HG03175 (cell line): ENCODE results near the gene SHF.

ENCODE experiments used
- ATAC-seq: cut with Tn5 transposase; IDR thresholded peaks from one replicate; pipeline ENCODE4 v1.9.1; 2021; ENCODE audit warnings: mild to moderate bottlenecking, moderate library complexity; ENCODE audit not compliant: unreplicated experiment

Gene SHF

DNA sequence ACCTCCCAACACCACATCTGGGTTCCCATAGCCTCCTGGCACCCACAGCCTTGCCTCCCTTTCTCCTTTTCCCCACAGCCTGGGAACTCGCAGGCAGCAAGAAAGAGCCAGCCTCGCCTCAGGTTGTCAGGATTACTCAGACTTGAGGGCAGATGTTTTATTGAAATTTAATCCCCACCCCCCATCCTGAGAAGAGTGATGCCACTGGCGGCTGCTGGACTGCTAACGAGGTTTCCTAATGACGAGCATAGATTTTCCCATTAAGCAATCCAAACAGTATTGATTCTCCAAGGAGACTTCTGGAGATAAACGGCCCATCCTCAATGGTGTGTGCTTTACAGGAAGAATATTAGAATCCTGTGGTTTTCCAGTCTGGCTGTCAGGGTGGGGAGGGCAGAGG is 13.7 kb downstream of the SHF start:
- ATAC-seq = no peak

DNA sequence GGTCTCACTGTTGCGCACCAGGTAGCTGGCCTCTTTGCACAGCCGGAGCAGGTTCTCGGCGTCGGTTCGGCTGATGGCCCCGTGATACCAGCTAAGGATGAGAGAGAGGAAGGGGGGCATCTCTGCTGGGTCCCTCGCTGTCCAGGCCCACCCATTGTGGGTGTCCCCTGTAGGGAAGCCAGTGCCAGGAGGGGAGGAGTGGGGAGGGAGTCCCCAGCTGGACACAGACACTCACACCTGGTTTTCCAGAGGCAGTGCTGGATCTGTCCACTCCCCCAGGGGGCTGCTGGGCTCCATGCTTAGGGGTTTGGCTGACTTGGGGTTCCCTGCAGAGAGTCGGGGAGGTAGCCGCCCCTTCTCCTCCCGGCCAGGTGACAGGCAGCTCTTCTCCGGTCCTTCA is 15.9 kb downstream of the SHF start:
- no peak for ATAC-seq

DNA sequence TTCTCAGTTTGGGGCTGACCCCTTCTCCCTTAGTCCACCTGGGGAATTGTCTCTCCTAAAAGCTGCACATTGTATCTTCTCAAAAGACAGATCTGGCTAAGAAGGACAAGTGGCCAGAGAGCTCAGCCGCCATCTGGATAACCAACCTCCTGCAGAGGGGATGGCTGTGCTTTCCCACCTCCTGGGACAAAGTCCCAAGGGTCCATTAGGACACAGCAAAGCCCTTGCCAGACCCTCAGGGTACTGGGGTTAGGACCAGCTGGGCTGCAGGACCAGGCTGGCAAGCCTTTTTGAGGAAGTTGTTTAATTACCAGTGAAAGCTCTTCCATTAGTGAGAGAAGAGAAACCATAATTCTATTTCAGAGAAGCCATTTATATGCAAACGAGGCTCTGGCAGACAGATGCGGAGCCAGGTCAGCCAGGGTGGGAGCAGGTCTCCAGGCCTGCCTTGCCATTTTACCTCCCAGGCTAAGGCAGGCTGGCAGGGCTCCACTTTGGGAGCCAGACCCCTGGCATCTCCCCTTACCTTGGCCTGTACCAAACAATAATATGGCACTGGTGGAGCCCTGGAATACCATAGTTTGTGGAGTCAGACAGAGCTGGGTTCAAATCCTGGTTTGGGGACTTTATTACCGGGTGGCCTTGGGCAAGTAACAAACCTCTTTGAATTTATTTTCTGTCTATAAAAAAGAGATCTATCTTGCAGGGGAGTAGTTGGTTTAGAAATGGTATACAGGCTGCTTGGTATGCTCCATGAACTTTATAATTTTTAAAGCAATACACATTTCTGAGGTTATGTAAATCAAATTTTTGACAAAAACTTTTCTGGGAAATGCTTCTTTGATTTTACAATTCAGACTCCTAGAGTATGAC is 17.9 kb downstream of the SHF start:
- no peak for ATAC-seq

DNA sequence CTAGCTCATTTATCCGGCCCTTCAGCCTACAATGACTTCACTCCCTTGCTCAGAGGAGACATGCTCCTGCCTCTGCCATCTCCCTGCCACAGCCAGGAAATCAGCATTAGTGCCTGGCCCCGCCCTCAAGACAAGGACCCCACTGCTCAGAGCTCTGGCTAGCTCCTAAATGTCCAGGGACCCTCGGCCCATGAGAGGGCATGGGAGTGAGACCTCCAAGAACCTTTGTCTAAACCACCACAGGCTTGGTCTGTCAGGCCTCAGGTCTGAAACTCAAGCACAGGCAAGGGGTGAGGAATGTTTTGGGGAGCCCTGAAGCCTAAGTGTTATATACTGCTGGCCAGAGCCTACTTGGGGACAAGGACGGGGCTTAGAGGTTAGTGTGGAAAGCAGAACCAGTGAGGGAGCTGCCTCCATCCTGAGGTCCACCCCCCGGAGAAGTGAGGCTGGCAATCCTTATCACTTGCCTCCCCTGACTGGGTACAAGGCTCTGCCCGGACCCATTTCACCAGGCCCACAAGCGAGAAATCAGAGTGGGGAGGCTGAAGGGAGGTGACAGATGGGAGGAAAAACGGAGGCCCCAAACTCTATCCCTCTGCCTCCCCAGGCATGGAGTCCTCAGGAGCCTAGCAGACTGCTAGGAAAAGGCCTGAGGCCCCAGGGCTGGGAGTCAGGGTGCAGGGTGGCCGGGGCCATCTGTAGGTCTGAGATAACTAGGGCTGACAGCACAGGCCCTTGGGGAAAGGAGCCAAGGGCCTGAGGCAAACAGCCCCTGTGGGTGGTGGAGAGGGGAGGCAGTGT is 18.8 kb downstream of the SHF start:
- ATAC-seq = no peak

DNA sequence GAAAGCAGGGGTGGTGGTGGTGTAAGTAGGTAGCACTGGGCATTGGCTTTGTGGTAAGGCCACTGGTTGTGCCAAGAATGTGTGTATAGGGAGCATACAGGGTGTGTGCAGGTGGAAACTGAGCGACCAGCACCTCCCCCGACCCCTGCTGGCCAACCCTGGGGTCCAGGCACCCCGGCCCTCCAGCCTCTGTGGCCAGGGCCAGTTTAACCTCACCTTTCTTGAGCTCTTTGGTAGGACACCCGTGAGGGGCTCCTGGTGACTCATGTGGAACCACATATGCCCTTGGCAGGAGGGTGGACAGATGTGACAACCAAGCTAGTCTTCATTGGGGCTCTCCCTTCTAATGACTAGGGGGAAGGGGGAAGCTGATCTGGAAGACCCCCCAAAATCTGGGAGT is 19.5 kb downstream of the SHF start:
- no peak for ATAC-seq

DNA sequence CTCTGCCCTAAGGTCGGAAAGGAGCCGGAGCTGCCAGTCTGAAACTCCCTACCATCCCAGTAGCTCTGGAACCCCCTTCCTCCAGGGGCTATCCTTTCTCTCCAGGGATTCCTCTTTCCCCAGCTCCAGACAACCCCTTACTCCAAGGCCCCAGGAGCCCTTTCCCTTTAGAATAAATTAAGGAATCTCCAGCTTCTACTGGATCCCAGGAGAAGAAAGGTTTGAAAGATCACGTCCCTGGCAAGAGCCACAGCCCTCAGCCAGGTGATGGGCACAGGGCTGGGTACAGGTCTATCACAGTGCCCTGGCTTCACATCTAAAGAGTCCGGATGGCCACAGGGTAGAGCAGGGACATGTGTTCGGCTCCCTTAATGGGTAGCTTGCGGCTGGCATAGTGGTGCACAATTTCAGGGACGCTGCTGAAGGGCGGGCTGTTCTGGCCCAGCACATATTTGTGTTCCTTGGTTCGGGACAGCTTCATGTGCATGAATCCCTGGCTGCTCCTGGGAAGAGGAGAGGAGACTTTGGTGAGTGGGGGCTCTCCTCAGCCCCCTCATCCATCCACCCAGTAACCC is 20.0 kb downstream of the SHF start:
- no peak for ATAC-seq

DNA sequence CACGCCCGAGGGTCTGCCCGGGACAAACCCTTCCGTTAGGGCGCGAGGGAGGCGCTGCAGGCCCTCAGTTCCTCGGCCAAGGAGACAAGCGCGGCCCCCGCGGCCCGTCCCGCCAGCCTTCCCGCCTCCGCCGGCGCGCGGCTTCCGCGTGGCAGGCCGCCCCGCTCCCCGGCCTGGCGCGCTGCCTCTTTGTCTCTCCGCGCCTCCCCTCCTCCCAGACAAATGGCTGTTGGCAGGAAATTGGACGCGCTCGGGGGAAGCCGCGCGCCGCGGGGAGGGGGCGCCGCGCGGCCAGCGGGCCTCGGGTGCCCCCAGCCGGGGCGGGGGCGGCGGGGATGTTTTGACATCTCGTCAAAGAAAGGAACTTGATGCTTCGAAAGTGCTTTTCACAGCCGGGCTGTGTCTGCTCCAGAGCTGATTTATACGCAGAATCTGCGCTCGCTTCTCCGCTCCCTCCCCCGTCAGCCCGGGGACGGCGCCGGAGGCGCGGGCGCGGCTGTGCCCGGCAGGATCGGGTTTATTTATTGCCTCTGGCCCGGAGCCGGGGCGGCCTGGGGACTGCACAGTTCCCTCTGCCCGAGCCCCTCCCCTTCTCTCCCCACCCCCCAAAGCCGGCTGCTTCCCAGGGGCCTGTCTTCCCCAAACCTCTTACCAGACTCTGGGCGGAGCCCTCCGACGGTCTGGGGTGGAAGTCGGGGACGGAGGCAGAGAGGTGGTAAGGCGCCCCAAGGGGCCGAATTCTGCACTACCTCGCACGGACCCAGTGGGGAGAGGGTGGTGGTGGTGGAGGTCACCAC is 20.7 kb downstream of the SHF start:
- peak; percentile 94 for ATAC-seq

DNA sequence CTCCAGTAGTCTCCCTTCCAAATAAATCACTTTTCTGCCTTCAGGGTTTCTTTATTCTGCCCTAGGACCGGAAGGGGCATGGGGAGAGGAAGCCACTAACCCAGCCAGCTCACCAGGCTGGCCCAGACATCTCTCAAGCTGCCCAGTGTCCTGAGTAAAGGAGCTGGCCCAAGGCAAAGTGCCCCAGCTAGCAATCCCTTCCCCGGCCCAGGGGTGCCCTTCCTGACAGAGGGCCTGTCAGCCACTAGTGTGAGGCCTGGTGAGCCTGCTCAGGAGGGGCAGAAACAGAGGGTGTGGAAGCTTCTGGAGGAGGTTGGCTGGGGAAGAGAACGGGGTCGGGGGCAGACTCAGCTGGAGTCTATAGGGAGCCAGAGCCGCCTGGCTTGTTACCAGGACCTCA is 22.2 kb downstream of the SHF start:
- no peak for ATAC-seq

DNA sequence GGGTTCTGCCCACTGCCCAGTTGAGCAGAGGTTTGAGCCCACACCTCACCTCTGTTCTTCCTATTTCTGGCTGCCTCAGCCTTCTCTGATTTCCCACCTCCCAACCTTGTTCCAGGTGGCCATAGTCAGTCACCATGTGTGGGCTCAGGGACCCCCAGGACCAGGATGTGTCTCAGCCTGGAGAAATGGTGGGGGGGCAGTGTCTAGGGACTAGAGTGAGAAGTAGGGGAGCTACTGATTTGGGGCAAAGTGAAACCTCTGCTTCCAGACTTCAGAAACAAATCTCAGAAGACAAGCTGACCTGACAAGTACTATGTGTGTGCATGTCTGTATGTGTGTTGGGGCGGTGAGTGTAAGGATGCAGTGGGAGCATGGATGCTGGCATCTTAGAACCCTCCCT is 22.9 kb downstream of the SHF start:
- no peak for ATAC-seq

DNA sequence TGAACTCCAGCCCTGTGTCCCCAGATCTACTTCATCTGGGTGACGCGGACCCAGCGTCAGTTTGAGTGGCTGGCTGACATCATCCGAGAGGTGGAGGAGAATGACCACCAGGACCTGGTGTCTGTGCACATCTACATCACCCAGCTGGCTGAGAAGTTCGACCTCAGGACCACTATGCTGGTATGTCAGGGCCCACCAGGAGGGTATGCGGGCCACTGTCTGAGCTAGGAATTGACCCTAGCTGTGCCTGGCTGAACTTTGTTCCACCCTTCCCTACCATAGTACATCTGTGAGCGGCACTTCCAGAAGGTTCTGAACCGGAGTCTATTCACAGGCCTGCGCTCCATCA is 24.3 kb downstream of the SHF start:
- ATAC-seq = no peak

DNA sequence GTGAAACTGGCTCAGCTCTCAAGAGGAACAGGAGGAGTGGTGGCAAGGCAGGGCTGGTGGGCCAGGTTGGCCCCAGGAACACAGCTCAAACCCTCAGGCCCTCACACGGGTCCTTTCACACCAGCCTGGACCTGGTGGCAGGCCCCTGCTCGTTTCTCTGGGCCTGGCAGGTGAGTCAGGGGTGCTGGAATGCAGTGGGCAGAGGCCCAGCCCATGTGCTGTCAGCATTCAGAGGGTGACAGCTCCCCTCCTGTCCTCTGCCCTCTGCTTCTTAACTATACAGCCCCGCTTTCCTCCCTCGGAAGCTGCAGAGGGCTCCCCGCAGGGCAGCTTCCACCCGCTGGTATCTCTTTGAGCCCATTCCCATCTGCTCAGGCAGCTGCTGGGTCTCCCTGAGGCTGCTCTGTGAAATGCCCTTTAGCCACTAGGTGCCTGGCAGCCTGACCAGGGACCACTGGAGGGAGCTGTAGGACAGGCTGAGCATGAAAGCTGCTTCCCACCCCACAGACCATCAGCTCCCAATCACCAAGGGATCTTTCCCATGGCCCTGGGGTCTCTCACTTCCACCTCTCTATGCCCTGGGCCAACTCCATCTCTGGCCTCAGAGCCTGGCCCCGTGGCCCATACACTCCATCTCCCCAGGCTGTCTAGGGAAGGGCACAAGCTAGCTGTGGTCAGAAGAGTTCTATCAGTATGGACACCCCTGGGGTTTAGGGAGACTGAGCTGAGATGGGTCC is 24.8 kb downstream of the SHF start:
- peak; percentile 42 for ATAC-seq

DNA sequence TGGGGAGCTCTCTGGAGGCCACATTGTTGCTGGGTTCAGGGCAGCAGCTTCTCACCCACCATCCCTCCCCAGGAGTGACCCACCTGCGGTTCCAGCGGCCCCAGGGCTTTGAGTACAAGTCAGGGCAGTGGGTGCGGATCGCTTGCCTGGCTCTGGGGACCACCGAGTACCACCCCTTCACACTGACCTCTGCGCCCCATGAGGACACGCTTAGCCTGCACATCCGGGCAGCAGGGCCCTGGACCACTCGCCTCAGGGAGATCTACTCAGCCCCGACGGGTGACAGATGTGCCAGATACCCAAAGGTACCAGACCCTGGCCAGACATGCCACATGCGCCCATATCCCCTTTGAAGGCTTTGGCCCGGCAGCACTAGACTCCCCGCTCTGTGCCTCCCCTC is 26.1 kb downstream of the SHF start:
- ATAC-seq = no peak

DNA sequence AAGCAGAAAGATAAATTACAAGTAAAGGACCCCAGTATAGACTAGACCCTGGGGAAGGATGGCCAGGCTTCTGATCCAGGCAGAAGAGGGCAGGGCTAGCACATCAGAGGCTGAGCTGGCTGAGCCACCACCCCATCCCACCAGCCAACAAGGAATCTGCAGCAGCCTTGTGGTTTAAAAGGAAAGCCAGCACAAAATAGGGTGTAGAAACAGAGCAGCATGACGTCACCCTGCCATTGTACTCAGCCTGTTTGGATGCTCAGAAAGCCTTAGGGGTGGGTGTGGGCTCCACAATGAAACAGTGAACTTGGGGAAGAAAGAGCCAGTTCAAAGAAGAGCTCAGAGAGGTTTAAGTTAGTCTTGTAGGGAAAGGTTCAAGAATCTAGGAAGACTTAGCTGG is 29.8 kb downstream of the SHF start:
- ATAC-seq = no peak

DNA sequence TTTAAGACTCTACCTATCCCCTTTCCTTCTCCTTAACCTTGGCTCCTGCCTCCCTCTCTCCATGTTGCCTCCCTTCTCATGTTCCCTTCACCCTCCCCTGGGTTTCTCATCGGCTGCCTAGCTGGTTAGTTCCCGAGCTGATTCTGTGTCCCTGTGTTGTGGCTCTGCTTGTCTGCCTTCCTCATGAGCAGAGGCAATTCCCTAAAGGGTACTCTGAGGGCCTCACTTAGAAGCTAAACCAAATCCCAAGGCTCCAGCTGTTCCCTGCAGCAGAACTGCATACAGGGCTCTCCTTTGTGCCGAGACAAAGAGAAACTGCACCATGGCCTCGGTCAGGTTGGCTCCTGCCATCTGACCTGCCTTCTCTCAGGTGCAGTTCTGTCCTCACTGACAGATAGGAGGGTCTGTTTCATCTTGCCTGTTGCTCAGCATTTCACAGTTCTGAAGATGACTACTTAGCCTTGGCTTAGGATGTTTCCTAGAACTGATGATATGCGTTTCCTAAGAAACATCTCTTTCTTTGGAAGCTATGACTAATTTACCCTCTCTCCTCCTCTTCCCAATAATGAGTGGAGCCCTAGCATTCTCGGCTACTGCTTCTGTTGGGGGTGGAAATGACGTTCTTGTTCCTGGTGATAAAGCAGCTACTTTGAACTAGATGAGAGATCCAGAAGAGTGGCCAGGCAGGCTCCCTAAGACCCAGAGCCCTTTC is 30.9 kb downstream of the SHF start:
- ATAC-seq = no peak

DNA sequence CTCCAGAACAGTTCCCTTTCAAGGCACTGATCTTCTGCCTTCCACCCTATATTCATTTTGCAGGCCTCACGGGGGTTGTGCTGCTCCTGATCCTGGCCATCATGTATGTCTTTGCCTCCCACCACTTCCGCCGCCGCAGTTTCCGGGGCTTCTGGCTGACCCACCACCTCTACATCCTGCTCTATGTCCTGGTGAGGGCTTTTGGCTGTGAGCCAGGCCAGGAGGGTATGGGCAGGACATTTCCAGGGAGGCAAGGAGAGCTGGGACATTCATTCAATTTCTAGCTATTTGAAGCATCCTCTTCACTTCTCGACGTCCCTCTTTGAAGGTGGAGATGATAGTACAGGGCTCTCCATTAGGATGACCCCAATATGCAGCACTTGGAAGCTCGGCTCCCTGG is 32.0 kb downstream of the SHF start:
- ATAC-seq = no peak

DNA sequence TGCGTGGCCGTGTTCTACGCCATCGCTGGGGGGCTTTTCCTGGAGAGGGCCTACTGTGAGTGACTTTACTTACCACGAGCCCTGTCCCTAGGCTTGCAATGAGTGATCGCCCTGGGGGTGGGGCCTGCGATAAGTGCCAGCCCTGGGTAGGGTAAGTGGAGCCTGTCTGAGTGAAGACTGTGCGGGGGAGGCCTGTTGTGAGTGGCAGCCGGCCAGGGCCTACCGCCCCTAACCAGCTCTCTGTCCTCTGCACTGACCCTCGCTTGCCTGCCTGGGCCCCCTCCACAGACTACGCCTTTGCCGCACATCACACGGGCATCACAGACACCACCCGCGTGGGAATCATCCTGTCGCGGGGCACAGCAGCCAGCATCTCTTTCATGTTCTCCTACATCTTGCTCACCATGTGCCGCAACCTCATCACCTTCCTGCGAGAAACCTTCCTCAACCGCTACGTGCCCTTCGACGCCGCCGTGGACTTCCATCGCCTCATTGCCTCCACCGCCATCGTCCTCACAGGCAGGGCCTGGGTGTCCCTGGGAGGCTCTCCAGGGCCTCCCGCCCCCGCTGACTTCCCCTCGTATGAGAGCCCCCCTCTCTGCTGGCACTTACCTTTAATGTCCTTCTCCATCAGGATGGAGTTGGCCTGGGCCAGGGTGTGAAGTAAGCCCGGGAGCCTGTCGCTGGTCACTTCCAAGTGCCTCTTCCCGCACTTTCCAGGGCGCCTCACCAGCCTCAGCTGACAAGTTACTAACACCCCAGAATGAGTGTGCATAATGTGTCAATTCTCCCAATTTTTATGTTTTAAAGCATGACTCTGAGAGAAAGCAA is 35.6 kb downstream of the SHF start:
- ATAC-seq = no peak

DNA sequence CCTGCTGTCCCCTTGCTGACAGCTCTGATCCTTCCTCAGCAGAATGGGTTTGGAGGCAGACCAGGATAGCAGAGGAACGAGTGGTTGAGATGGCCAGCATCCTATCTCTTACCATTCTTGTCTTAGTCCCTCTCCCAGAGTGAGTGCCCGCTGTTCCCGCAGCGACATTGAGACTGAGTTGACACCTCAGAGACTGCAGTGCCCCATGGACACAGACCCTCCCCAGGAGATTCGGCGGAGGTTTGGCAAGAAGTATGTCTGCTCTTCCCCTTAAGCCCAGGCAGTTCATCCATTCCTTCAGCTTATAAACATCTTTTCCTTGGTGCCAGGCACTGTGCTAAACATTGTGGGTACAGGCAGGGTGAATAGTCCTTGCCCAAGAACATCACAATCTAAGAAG is 36.8 kb downstream of the SHF start:
- ATAC-seq = no peak

DNA sequence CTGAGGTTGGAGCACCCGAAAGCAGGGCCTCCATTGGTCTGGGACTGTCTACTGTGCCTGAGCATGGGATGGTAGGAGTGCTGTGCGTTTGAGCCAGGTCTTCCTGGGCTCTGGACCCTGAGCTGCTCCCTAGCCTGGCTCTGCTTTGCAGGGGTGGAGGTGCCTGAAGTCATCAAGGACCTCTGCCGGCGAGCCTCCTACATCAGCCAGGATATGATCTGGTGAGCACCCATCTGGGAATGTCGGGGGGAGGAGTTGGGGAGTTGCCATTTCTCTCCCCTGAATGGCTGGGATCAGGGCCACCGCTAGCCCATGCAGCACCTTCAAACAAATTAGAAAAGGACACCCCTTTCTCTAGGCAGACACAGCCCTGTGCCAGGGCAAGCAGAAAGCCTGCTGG is 37.3 kb downstream of the SHF start:
- no peak for ATAC-seq

DNA sequence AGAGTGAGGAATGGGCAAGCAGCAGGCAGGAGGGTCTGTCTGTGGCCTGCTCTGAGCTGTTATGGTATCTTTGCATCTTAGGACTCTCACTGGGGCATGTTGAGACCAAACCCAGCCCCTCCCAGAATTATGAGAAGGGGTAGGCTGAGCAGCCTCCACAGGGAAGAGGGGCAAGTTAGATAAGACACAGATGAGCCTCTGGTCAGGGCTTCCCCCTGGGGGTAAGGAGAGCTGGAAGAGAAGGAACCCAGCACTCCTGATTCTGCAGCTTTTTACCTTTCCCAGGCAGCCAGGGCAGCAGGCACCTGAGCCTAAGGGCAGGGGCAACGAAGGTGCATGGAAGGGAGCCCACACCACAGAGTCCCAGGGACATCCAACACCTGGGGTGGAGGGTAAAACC is 38.7 kb downstream of the SHF start:
- ATAC-seq = no peak
